ENCODE data around the gene RGL3.
"Not testable (repeated sequence)": the region's sequence is repeated elsewhere in the genome, so short reads cannot be mapped to it uniquely, and the experiment has no call there.

The RGL3 gene

GRCh38 chr19:11457831-11458230 is 38.7 kb upstream of the RGL3 start:
- no peak for TF ChIP-seq Cebpa-rat (IDR thresholded peaks at IDR 0.05)
- Histone ChIP-seq H3K4me3 (no peak overlapping the region), H3K36me3 (no peaks in the 10 kb centered on the region), H3K4me1 (no peaks in the 10 kb centered on the region), H3K4me2 (no peak overlapping the region), H3K9me3 (no peaks in the 10 kb centered on the region), H3K27ac (no peak overlapping the region), H3K9ac (no peak overlapping the region), H3K27me3 (no peaks in the 10 kb centered on the region), H4K20me1 (no peaks in the 10 kb centered on the region)

GRCh38 chr19:11457115-11457514 is 38.0 kb upstream of the RGL3 start:
- Histone ChIP-seq H3K9me3 (no peaks in the 10 kb centered on the region), H3K4me1 (peaks cover 2% of the 10 kb centered on the region), H3K4me3 (no peak overlapping the region), H3K27ac (no peak overlapping the region), H4K20me1 (no peaks in the 10 kb centered on the region), H3K36me3 (no peaks in the 10 kb centered on the region), H3K27me3 (no peaks in the 10 kb centered on the region), H3K9ac (no peak overlapping the region), H3K4me2 (no peak overlapping the region)
- TF ChIP-seq Cebpa-rat (IDR thresholded peaks at IDR 0.05): no peak

- Histone ChIP-seq H3K4me3 (no peak overlapping the region), H3K27me3 (no peaks in the 10 kb centered on the region), H3K9me3 (no peaks in the 10 kb centered on the region), H3K4me1 (peaks cover 6% of the 10 kb centered on the region), H3K36me3 (no peaks in the 10 kb centered on the region), H3K4me2 (no peak overlapping the region), H3K9ac (no peak overlapping the region), H3K27ac (no peak overlapping the region), H4K20me1 (no peaks in the 10 kb centered on the region)
- no peak for TF ChIP-seq Cebpa-rat (IDR thresholded peaks at IDR 0.05)
Observed at GRCh38 chr19:11456659-11457058, 37.5 kb upstream of the RGL3 start.

- H3K27ac ChIP-seq, H4K20me1 ChIP-seq: not testable (repeated sequence)
Observed at GRCh38 chr19:11455233-11455554, 36.1 kb upstream of the RGL3 start.

GRCh38 chr19:11453468-11454341 is 34.6 kb upstream of the RGL3 start:
- Histone ChIP-seq H3K27me3 (no peaks in the 10 kb centered on the region), H3K27ac (no peak overlapping the region), H3K36me3 (peaks cover 25% of the 10 kb centered on the region), H3K9me3 (no peaks in the 10 kb centered on the region), H3K4me1 (peaks cover 7% of the 10 kb centered on the region), H3K4me2 (no peak overlapping the region), H3K4me3 (no peak overlapping the region), H4K20me1 (no peaks in the 10 kb centered on the region), H3K9ac (no peak overlapping the region)
- TF ChIP-seq Cebpa-rat (IDR thresholded peaks at IDR 0.05): no peak

More at GRCh38 chr19:11455233-11455554, 36.1 kb upstream of the RGL3 start:
- H3K4me2 ChIP-seq, H3K4me1 ChIP-seq, H3K4me3 ChIP-seq, H3K9me3 ChIP-seq, H3K27me3 ChIP-seq, H3K9ac ChIP-seq: not testable (repeated sequence)
- peaks cover 10% of the 10 kb centered on the region for H3K36me3 ChIP-seq

GRCh38 chr19:11452620-11453310 is 33.7 kb upstream of the RGL3 start:
- no peaks in the 10 kb centered on the region for H3K27me3 ChIP-seq
- TF ChIP-seq Cebpa-rat (IDR thresholded peaks at IDR 0.05): no peak
- H3K27ac ChIP-seq: no peak overlapping the region
- H3K4me3 ChIP-seq: no peak overlapping the region
- peaks cover 7% of the 10 kb centered on the region for H3K4me1 ChIP-seq
- H3K4me2 ChIP-seq: no peak overlapping the region
- no peaks in the 10 kb centered on the region for H3K9me3 ChIP-seq
- H4K20me1 ChIP-seq: no peaks in the 10 kb centered on the region; the same call in 1 of the 2 replicates
- H3K9ac ChIP-seq: no peak overlapping the region
- peaks cover 34% of the 10 kb centered on the region for H3K36me3 ChIP-seq

GRCh38 chr19:11451871-11452619 is 32.9 kb upstream of the RGL3 start:
- Histone ChIP-seq H3K27me3 (no peaks in the 10 kb centered on the region), H3K9ac (no peak overlapping the region; the same call in 1 of the 2 replicates), H3K4me1 (peaks cover 7% of the 10 kb centered on the region), H3K9me3 (no peaks in the 10 kb centered on the region), H3K27ac (no peak overlapping the region), H3K36me3 (peaks cover 42% of the 10 kb centered on the region), H4K20me1 (no peaks in the 10 kb centered on the region; the same call in 1 of the 2 replicates), H3K4me2 (no peak overlapping the region), H3K4me3 (no peak overlapping the region)
- no peak for TF ChIP-seq Cebpa-rat (IDR thresholded peaks at IDR 0.05)

GRCh38 chr19:11451327-11451870 is 32.3 kb upstream of the RGL3 start:
- Histone ChIP-seq H3K9me3 (no peaks in the 10 kb centered on the region), H3K36me3 (peaks cover 47% of the 10 kb centered on the region), H3K27me3 (no peaks in the 10 kb centered on the region), H4K20me1 (no peaks in the 10 kb centered on the region; the same call in 1 of the 2 replicates), H3K4me1 (peaks cover 7% of the 10 kb centered on the region), H3K27ac (no peak overlapping the region), H3K9ac (no peak overlapping the region), H3K4me3 (no peak overlapping the region), H3K4me2 (no peak overlapping the region)
- no peak for TF ChIP-seq Cebpa-rat (IDR thresholded peaks at IDR 0.05)

GRCh38 chr19:11450570-11451326 is 31.6 kb upstream of the RGL3 start:
- H3K4me1 ChIP-seq: peaks cover 7% of the 10 kb centered on the region
- H3K9ac ChIP-seq: no peak overlapping the region
- H4K20me1 ChIP-seq: no peaks in the 10 kb centered on the region; the same call in 1 of the 2 replicates
- H3K27ac ChIP-seq: no peak overlapping the region
- H3K4me3 ChIP-seq: no peak overlapping the region
- no peak overlapping the region for H3K4me2 ChIP-seq
- no peaks in the 10 kb centered on the region for H3K9me3 ChIP-seq
- no peaks in the 10 kb centered on the region for H3K27me3 ChIP-seq
- TF ChIP-seq Cebpa-rat (IDR thresholded peaks at IDR 0.05): no peak
- peaks cover 53% of the 10 kb centered on the region for H3K36me3 ChIP-seq
